Spleen (tissue), 11 donors: ENCODE data around the gene SIMC1. TPM values are rescaled to one million over a fixed set of nuclear protein-coding genes. Genes with fewer than 3 reads are reported as not detected.

Source experiments
- DNase-seq: peaks from one replicate; pipeline ENCODE4 v3.0.0-alpha.2; 2020
- H3K27ac ChIP-seq, 8 donors: fragments of 200-600 bp; sonication (generic) in 7 of 8; 1 replicate in 4 of 8; 2 replicates in 4 of 8; pipeline versions ENCODE4 v1.5.0 to v1.8.0; 2016 to 2021; ENCODE audit warnings: inconsistent platforms in 4 of 8, mild to moderate bottlenecking in 4 of 8, moderate library complexity in 1 of 8
- H3K27me3 ChIP-seq, 7 donors: fragments of 200-600 bp; sonication (generic) in 6 of 7; replicated peaks in 1 of 7; 1 replicate in 4 of 7; 2 replicates in 3 of 7; pipeline versions ENCODE4 v1.5.0 to v1.8.0; 2016 to 2021; ENCODE audit warnings: inconsistent platforms in 3 of 7, mild to moderate bottlenecking in 1 of 7
- H3K36me3 ChIP-seq, 6 donors: fragments of 200-600 bp; sonication (generic) in 5 of 6; 1 replicate in 4 of 6; 2 replicates in 2 of 6; pipeline versions ENCODE4 v1.5.0 to v1.8.0; 2016 to 2021; ENCODE audit warnings: inconsistent platforms in 2 of 6
- H3K4me1 ChIP-seq, 6 donors: fragments of 200-600 bp; sonication (generic) in 5 of 6; 1 replicate in 3 of 6; 2 replicates in 3 of 6; pipeline versions ENCODE4 v1.5.0 to v1.8.0; 2016 to 2021; ENCODE audit warnings: inconsistent platforms in 3 of 6
- H3K4me3 ChIP-seq, 8 donors: fragments of 200-600 bp; sonication (generic) in 7 of 8; 1 replicate in 4 of 8; 2 replicates in 4 of 8; pipeline versions ENCODE4 v1.5.0 to v1.8.0; 2016 to 2021; ENCODE audit warnings: inconsistent platforms in 4 of 8, mild to moderate bottlenecking in 4 of 8, moderate library complexity in 2 of 8
- H3K9me3 ChIP-seq, 8 donors: fragments of 200-600 bp; sonication (generic) in 7 of 8; 1 replicate in 4 of 8; 2 replicates in 4 of 8; pipeline versions ENCODE4 v1.5.0 to v1.8.0; 2016 to 2021; ENCODE audit warnings: inconsistent platforms in 4 of 8
- CTCF ChIP-seq, 11 experiments: fragments of 200-600 bp in 7 of 11; fragments of 450-650 bp in 4 of 11; sonication (generic) in 4 of 11; IDR thresholded peaks in 8 of 11; conservative IDR thresholded peaks in 3 of 11; 1 replicate in 7 of 11; 2 replicates in 4 of 11; pipeline versions ENCODE4 v1.4.0 to v1.8.0; 2016 to 2021; ENCODE audit warnings: antibody characterized with exemption in 11 of 11, inconsistent platforms in 4 of 11, mild to moderate bottlenecking in 1 of 11
- POLR2A ChIP-seq, 3 donors: fragments of 450-650 bp; IDR thresholded peaks; one replicate each; pipeline ENCODE4 v1.5.1; 2017; ENCODE audit warnings: antibody characterized with exemption in 3 of 3, mild to moderate bottlenecking in 1 of 3
- POLR2AphosphoS5 ChIP-seq, 3 donors: sonication (generic); formaldehyde crosslinking; IDR thresholded peaks; one replicate each; pipeline ENCODE4 v1.5.1; 2017; ENCODE audit warnings: antibody characterized with exemption in 3 of 3
- WGBS, 5 donors: extraction: QIAGEN DNeasy Blood & Tissue Kit in 3 of 5; methylation state at CpG; one replicate each; pipeline versions ENCODE4 v1.1.5 to v1.1.7; 2013 to 2018; 5-methylcytosine and 5-hydroxymethylcytosine counted together
- intact Hi-C: fragments of 100-400 bp; cut with DNase I; formaldehyde crosslinking; loops from one replicate; pipeline ENCODE4 v1.15.0; 2023; ENCODE audit warnings: low total_unique reads
- polyA plus RNA-seq, 3 donors: library from polyadenylated mRNA; stranded (reverse); fragments of 200-250 nt; gene quantifications; one replicate each; pipeline ENCODE4 v1.2.1, GENCODE V29; 2013
- total RNA-seq, 7 donors: library from RNA; depleted of rRNA in 3 of 7; stranded (reverse); fragments of >200 nt in 3 of 7; fragmentation: NEBNext Ultra II Directional in 4 of 7; extraction: Animal tissue kit (Norgen Biotek cat#: 25700) in 4 of 7; gene quantifications; one replicate each; pipeline versions ENCODE4 v1.1.0 to v1.2.1, GENCODE V29; 2016 to 2021
- donor health status: healthy with polysubstance abuse.
- donor health status: DM: no; HTN: no; CAD: no; lungs with moderate emphysema.
- donor health status: DM: no; HTN: no; CAD: no.
- donor health status: Bipolar disorder and iron deficiency.
- donor health status: healthy.
- donor health status: DM: no; HTN: no; CAD: no.
- donor health status: DM: yes; HTN: yes; CAD: no.

Gene SIMC1
- total and polyA plus RNA-seq, 10 donors = 5.2 to 33.8 (median 25.8) TPM

GRCh38 chr5:176334031-176334770 lies 96.0 kb downstream of the SIMC1 start:
- H3K36me3 ChIP-seq = peaks cover 0 to 80% (median 17%) of the 10 kb centered on the region in 6 donors
- peaks cover 0 to 17% (median 11%) of the 10 kb centered on the region in 8 donors for H3K9me3 ChIP-seq
- no peak overlapping the region for H3K4me3 ChIP-seq
- no peak for DNase-seq
- TF ChIP-seq CTCF (IDR thresholded peaks at IDR 0.05 in 8 of 11, conservative IDR thresholded peaks at IDR 0.05 in 3 of 11) (no peak), POLR2AphosphoS5 (IDR thresholded peaks at IDR 0.05) (no peak), POLR2A (IDR thresholded peaks at IDR 0.05) (no peak)
- intact Hi-C loops = no loop called here
- no peaks in the 10 kb centered on the region for H3K27me3 ChIP-seq
- no peaks in the 10 kb centered on the region for H3K4me1 ChIP-seq
- H3K27ac ChIP-seq = no peak overlapping the region

- TF ChIP-seq POLR2A (IDR thresholded peaks at IDR 0.05) (no peak), POLR2AphosphoS5 (IDR thresholded peaks at IDR 0.05) (no peak)
- H3K4me1 ChIP-seq = no peaks in the 10 kb centered on the region
- H3K27ac ChIP-seq = no peak overlapping the region
- no peak for DNase-seq
- intact Hi-C loops = no loop called here
- peaks cover 0 to 96% (median 19%) of the 10 kb centered on the region in 6 donors for H3K36me3 ChIP-seq
- no peak overlapping the region for H3K4me3 ChIP-seq
- no peaks in the 10 kb centered on the region for H3K27me3 ChIP-seq
- 73 to 89% (median 83%) methylated on average over 1 of the region's 1 CpG for WGBS, 5 donors
- H3K9me3 ChIP-seq = peaks cover 0 to 14% (median 11%) of the 10 kb centered on the region in 8 donors
These were observed 99.7 kb downstream of the SIMC1 start for GRCh38 chr5:176337913-176338312.

- 92 to 97% (median 95%) methylated on average over 5 of the region's 5 CpGs for WGBS, 5 donors
- intact Hi-C loops = no loop called here
- no peak for DNase-seq
- no peaks in the 10 kb centered on the region for H3K27me3 ChIP-seq
- H3K4me3 ChIP-seq = no peak overlapping the region
- TF ChIP-seq CTCF (IDR thresholded peaks at IDR 0.05 in 8 of 11, conservative IDR thresholded peaks at IDR 0.05 in 3 of 11) = no peak
- no peak for TF ChIP-seq POLR2AphosphoS5 (IDR thresholded peaks at IDR 0.05)
- TF ChIP-seq POLR2A (IDR thresholded peaks at IDR 0.05) = no peak
- H3K27ac ChIP-seq = no peak overlapping the region
- H3K9me3 ChIP-seq = peaks cover 0 to 3% (median under 1%) of the 10 kb centered on the region in 8 donors
- H3K36me3 ChIP-seq = peaks cover 0 to 96% (median 19%) of the 10 kb centered on the region in 6 donors
- H3K4me1 ChIP-seq = no peaks in the 10 kb centered on the region
These were observed 101.1 kb downstream of the SIMC1 start for GRCh38 chr5:176339304-176339703.

- Histone ChIP-seq H3K36me3 (peaks cover 0 to 98% (median 36%) of the 10 kb centered on the region in 6 donors), H3K9me3 (no peaks in the 10 kb centered on the region), H3K27me3 (no peaks in the 10 kb centered on the region), H3K4me1 (no peaks in the 10 kb centered on the region), H3K4me3 (no peak overlapping the region), H3K27ac (no peak overlapping the region)
- 68 to 98% (median 95%) methylated on average over 2 of the region's 2 CpGs for WGBS, 5 donors
- DNase-seq = no peak
- intact Hi-C loops = no loop called here
- no peak for TF ChIP-seq POLR2AphosphoS5 (IDR thresholded peaks at IDR 0.05)
- no peak for TF ChIP-seq CTCF (IDR thresholded peaks at IDR 0.05 in 8 of 11, conservative IDR thresholded peaks at IDR 0.05 in 3 of 11)
- TF ChIP-seq POLR2A (IDR thresholded peaks at IDR 0.05) = no peak
These were observed 103.3 kb downstream of the SIMC1 start for GRCh38 chr5:176341325-176342157.
